GM23338 (cell line): Measurements from ENCODE around the gene MAP3K6. TPM values are rescaled to one million over a fixed set of nuclear protein-coding genes. Genes with fewer than 3 reads are reported as not detected.

Source experiments
- ATAC-seq: fragments of 200-7000 bp; cut with Tn5 transposase; 3 replicates; pipeline ENCODE4 v1.9.1; 2020
- DNase-seq: peaks from one replicate; pipeline ENCODE4 v3.0.0-alpha.2; 2015; ENCODE audit warnings: low spot score
- H2AFZ ChIP-seq: fragments of 200-600 bp; sonication (generic); 2 replicates; pipeline ENCODE4 v1.8.0; 2016; ENCODE audit warnings: antibody characterized with exemption, mild to moderate bottlenecking, moderate library complexity
- H3F3A ChIP-seq: fragments of 200-600 bp; sonication (generic); replicated peaks from 2 replicates; pipeline ENCODE4 v1.8.0; 2017; ENCODE audit warnings: antibody characterized with exemption, mixed run types, low read depth
- H3K27ac ChIP-seq: fragments of 200-600 bp; sonication (generic); 2 replicates; pipeline ENCODE4 v1.6.1; 2016; ENCODE audit warnings: low read depth
- H3K27me3 ChIP-seq: fragments of 200-600 bp; sonication (generic); 2 replicates; pipeline ENCODE4 v1.8.0; 2016; ENCODE audit warnings: mild to moderate bottlenecking, mixed run types, moderate library complexity; ENCODE audit not compliant: insufficient read depth
- H3K36me3 ChIP-seq: fragments of 200-600 bp; sonication (generic); 2 replicates; pipeline ENCODE4 v1.8.0; 2016; ENCODE audit warnings: mild to moderate bottlenecking; ENCODE audit not compliant: insufficient read depth
- H3K4me1 ChIP-seq: fragments of 200-600 bp; sonication (generic); 2 replicates; pipeline ENCODE4 v1.8.0; 2016; ENCODE audit warnings: mild to moderate bottlenecking, moderate library complexity; ENCODE audit not compliant: insufficient read depth
- H3K4me2 ChIP-seq: fragments of 200-600 bp; sonication (generic); 2 replicates; pipeline ENCODE4 v1.7.1; 2017; ENCODE audit warnings: mixed run types
- H3K4me3 ChIP-seq: fragments of 200-600 bp; sonication (generic); 2 replicates; pipeline ENCODE4 v1.6.1; 2016; ENCODE audit warnings: mixed run types
- H3K79me2 ChIP-seq: fragments of 200-600 bp; sonication (generic); replicated peaks from 2 replicates; pipeline ENCODE4 v1.8.0; 2017; ENCODE audit warnings: mild to moderate bottlenecking; ENCODE audit not compliant: insufficient read depth
- H3K9me2 ChIP-seq: fragments of 200-600 bp; sonication (generic); 2 replicates; pipeline ENCODE4 v1.8.0; 2017; ENCODE audit not compliant: insufficient read depth
- H4K20me1 ChIP-seq: fragments of 200-600 bp; sonication (generic); replicated peaks from 2 replicates; pipeline ENCODE4 v1.8.0; 2017; ENCODE audit warnings: mild to moderate bottlenecking; ENCODE audit not compliant: insufficient read depth
- H3K27ac Mint-ChIP-seq: 2 replicates; pipeline ENCODE4 v1.8.0; 2020; ENCODE audit warnings: inconsistent platforms, mild to moderate bottlenecking, moderate library complexity, mixed read lengths
- H3K27me3 Mint-ChIP-seq: 3 replicates; pipeline ENCODE4 v1.8.0; 2022; ENCODE audit warnings: low read depth, mild to moderate bottlenecking, moderate library complexity, mixed read lengths, inconsistent platforms; ENCODE audit not compliant: insufficient read depth, poor library complexity
- H3K36me3 Mint-ChIP-seq: 3 replicates; pipeline ENCODE4 v1.8.0; 2021; ENCODE audit warnings: low read depth, mild to moderate bottlenecking, inconsistent platforms, moderate library complexity, mixed read lengths
- H3K4me1 Mint-ChIP-seq: 3 replicates; pipeline ENCODE4 v1.8.0; 2020; ENCODE audit warnings: mild to moderate bottlenecking, inconsistent platforms, mixed read lengths
- H3K4me3 Mint-ChIP-seq: 3 replicates; pipeline ENCODE4 v1.8.0; 2021; ENCODE audit warnings: moderate library complexity, mild to moderate bottlenecking, inconsistent platforms, mixed read lengths
- H3K9me3 Mint-ChIP-seq: 3 replicates; pipeline ENCODE4 v1.8.0; 2020; ENCODE audit warnings: moderate library complexity, mild to moderate bottlenecking, inconsistent platforms, mixed read lengths
- CREB1 ChIP-seq: fragments of 250-450 bp; sonication (Bioruptor Pico); IDR thresholded peaks from 2 replicates; pipeline ENCODE4 v1.5.0; 2020; ENCODE audit warnings: low read depth, mild to moderate bottlenecking, moderate library complexity
- CTCF ChIP-seq, 2 experiments: fragments of 200-600 bp in 1 of 2; sonication (generic) in 1 of 2; conservative IDR thresholded peaks; 2 replicates each; pipeline versions ENCODE4 v1.5.1 to v1.6.1; 2016 to 2017; ENCODE audit warnings: antibody characterized with exemption in 2 of 2, low read depth in 2 of 2, mild to moderate bottlenecking in 2 of 2, moderate library complexity in 1 of 2
- EZH2phosphoT487 ChIP-seq: fragments of 200-600 bp; sonication (generic); IDR thresholded peaks from one replicate; pipeline ENCODE4 v1.8.1; 2018; ENCODE audit warnings: antibody characterized with exemption; ENCODE audit not compliant: unreplicated experiment
- POLR2AphosphoS5 ChIP-seq: IDR thresholded peaks from 2 replicates; pipeline ENCODE4 v1.6.1; 2016; ENCODE audit warnings: antibody characterized with exemption, low read depth
- STAT1 ChIP-seq: IDR thresholded peaks from one replicate; pipeline ENCODE4 v1.6.1; 2016; ENCODE audit warnings: antibody characterized with exemption; ENCODE audit not compliant: unreplicated experiment
- polyA plus RNA-seq: library from polyadenylated mRNA; unstranded; fragments of >200 nt; fragmentation: Nextera tagmentation; extraction: Ambion mirVana; gene quantifications from 2 replicates; pipeline ENCODE4 v1.2.1, GENCODE V29; 2016
- total RNA-seq: library from RNA; depleted of rRNA; stranded (reverse); fragments of >200 nt; shearing (Covaris generic); gene quantifications from 2 replicates; pipeline ENCODE4 v1.2.3, GENCODE V29; 2014

MAP3K6 gene
- total and polyA plus RNA-seq, 2 experiments from 2014 or later, result 8.2 to 10.6 TPM

GRCh38 chr1:27314737-27315136, 52.0 kb downstream of the MAP3K6 start:
- Mint-ChIP-seq H3K4me3 (no peak overlapping the region), H3K27me3 (peaks cover 10% of the 10 kb centered on the region), H3K4me1 (peaks cover 4% of the 10 kb centered on the region; the same call in 2 of the 3 replicates), H3K27ac (no peak overlapping the region), H3K36me3 (no peaks in the 10 kb centered on the region), H3K9me3 (no peaks in the 10 kb centered on the region)
- H3K27ac ChIP-seq, result no peak overlapping the region
- H2AFZ ChIP-seq, result 0 out of 2 replicates have a peak overlapping the region, but pooled peaks have one; percentile 43
- no peaks in the 10 kb centered on the region for H4K20me1 ChIP-seq
- TF ChIP-seq CREB1 (CRISPR knock-in tag), result no peak
- no peak for TF ChIP-seq CTCF (conservative IDR thresholded peaks at IDR 0.05; ENCODE audit: low read depth in 2 of 2)
- no peaks in the 10 kb centered on the region for H3K4me1 ChIP-seq
- ATAC-seq (no peak), DNase-seq (no peak)
- no peaks in the 10 kb centered on the region for H3K27me3 ChIP-seq
- no peaks in the 10 kb centered on the region for H3K9me2 ChIP-seq
- no peak overlapping the region for H3K4me3 ChIP-seq
- H3K36me3 ChIP-seq, result no peaks in the 10 kb centered on the region
- no peak overlapping the region for H3K4me2 ChIP-seq
- H3K79me2 ChIP-seq, result no peaks in the 10 kb centered on the region
- peaks cover 4% of the 10 kb centered on the region; the same call in 1 of the 2 replicates for H3F3A ChIP-seq

- Histone ChIP-seq H3K36me3 (no peaks in the 10 kb centered on the region), H2AFZ (peak overlapping the region; percentile 38; the same call in 1 of the 2 replicates), H3F3A (peaks cover 4% of the 10 kb centered on the region; the same call in 1 of the 2 replicates), H3K27me3 (no peaks in the 10 kb centered on the region), H3K4me3 (no peak overlapping the region), H4K20me1 (no peaks in the 10 kb centered on the region), H3K4me1 (no peaks in the 10 kb centered on the region), H3K79me2 (no peaks in the 10 kb centered on the region), H3K27ac (no peak overlapping the region), H3K9me2 (no peaks in the 10 kb centered on the region), H3K4me2 (no peak overlapping the region)
- H3K4me3 Mint-ChIP-seq, result no peak overlapping the region
- DNase-seq, result no peak
- H3K36me3 Mint-ChIP-seq, result no peaks in the 10 kb centered on the region
- peaks cover 10% of the 10 kb centered on the region for H3K27me3 Mint-ChIP-seq
- no peak for ATAC-seq
- H3K9me3 Mint-ChIP-seq, result no peaks in the 10 kb centered on the region
- no peak overlapping the region for H3K27ac Mint-ChIP-seq
- peaks cover 4% of the 10 kb centered on the region; the same call in 2 of the 3 replicates for H3K4me1 Mint-ChIP-seq
- TF ChIP-seq STAT1, result no peak
- no peak for TF ChIP-seq EZH2phosphoT487
Measured at GRCh38 chr1:27314169-27314568, 52.6 kb downstream of the MAP3K6 start.

- Mint-ChIP-seq H3K9me3 (no peaks in the 10 kb centered on the region), H3K27me3 (peaks cover 14% of the 10 kb centered on the region), H3K4me3 (peak overlapping the region; percentile 57), H3K36me3 (no peaks in the 10 kb centered on the region), H3K4me1 (peaks cover 28% of the 10 kb centered on the region), H3K27ac (peak overlapping the region; percentile 93)
- Histone ChIP-seq H3K79me2 (no peaks in the 10 kb centered on the region), H3K4me2 (peak overlapping the region; percentile 78), H3K4me1 (peaks cover 26% of the 10 kb centered on the region), H4K20me1 (no peaks in the 10 kb centered on the region), H3K27ac (peak overlapping the region; percentile 90), H2AFZ (peak overlapping the region; percentile 89; the same call in 1 of the 2 replicates), H3F3A (peaks cover 3% of the 10 kb centered on the region; the same call in 1 of the 2 replicates), H3K36me3 (no peaks in the 10 kb centered on the region), H3K4me3 (peak overlapping the region; percentile 42; the same call in 1 of the 2 replicates), H3K9me2 (no peaks in the 10 kb centered on the region), H3K27me3 (no peaks in the 10 kb centered on the region)
- TF ChIP-seq EZH2phosphoT487, result no peak
- no peak for TF ChIP-seq POLR2AphosphoS5
- TF ChIP-seq CTCF (conservative IDR thresholded peaks at IDR 0.05; ENCODE audit: low read depth in 2 of 2), result peak in 1 of 2 experiments; percentile 18; a peak in 1 of 4 replicates
- peak; percentile 45 for DNase-seq
- ATAC-seq, result peak; percentile 42
Measured at GRCh38 chr1:27307874-27308598, 58.7 kb downstream of the MAP3K6 start.
